Suprapubic skin (tissue), 4 donors: ENCODE data around the gene FNBP1L. TPM values are rescaled to one million over a fixed set of nuclear protein-coding genes. Genes with fewer than 3 reads are reported as not detected.

Experiments
- DNase-seq, 2 donors: peaks; one replicate each; pipeline ENCODE4 v3.0.0-alpha.2; 2019; ENCODE audit warnings: low spot score in 2 of 2
- H3K27ac ChIP-seq: fragments of 200-600 bp; sonication (generic); one replicate; pipeline ENCODE4 v1.5.1; 2019
- H3K27me3 ChIP-seq: fragments of 200-600 bp; sonication (generic); one replicate; pipeline ENCODE4 v1.5.1; 2019
- H3K36me3 ChIP-seq: fragments of 200-600 bp; sonication (generic); one replicate; pipeline ENCODE4 v1.5.1; 2019
- H3K4me1 ChIP-seq: fragments of 200-600 bp; sonication (generic); one replicate; pipeline ENCODE4 v1.5.1; 2019
- H3K4me3 ChIP-seq: fragments of 200-600 bp; sonication (generic); one replicate; pipeline ENCODE4 v1.5.1; 2019; ENCODE audit warnings: mild to moderate bottlenecking
- H3K9me3 ChIP-seq: fragments of 200-600 bp; sonication (generic); one replicate; pipeline ENCODE4 v1.5.1; 2019
- CTCF ChIP-seq, 2 donors: fragments of 200-600 bp in 1 of 2; fragments of 450-650 bp in 1 of 2; sonication (generic) in 1 of 2; IDR thresholded peaks; one replicate each; pipeline ENCODE4 v1.5.1; 2016 to 2019; ENCODE audit warnings: antibody characterized with exemption in 2 of 2, mild to moderate bottlenecking in 1 of 2, moderate library complexity in 1 of 2
- EP300 ChIP-seq: sonication (generic); formaldehyde crosslinking; IDR thresholded peaks from one replicate; pipeline ENCODE4 v1.6.1; 2017; ENCODE audit warnings: antibody characterized with exemption
- POLR2A ChIP-seq, 2 donors: fragments of 450-650 bp; IDR thresholded peaks; one replicate each; pipeline ENCODE4 v1.6.1; 2017; ENCODE audit warnings: antibody characterized with exemption in 2 of 2, mild to moderate bottlenecking in 2 of 2, moderate library complexity in 2 of 2
- POLR2AphosphoS5 ChIP-seq, 3 donors: sonication (generic); formaldehyde crosslinking; IDR thresholded peaks; one replicate each; pipeline ENCODE4 v1.6.1; 2017; ENCODE audit warnings: antibody characterized with exemption in 3 of 3
- WGBS: methylation state at CpG from one replicate; pipeline ENCODE4 v1.1.5; 2018; 5-methylcytosine and 5-hydroxymethylcytosine counted together
- total RNA-seq, 4 donors: library from RNA; depleted of rRNA; stranded (reverse); fragments of >200 nt; gene quantifications; one replicate each; pipeline ENCODE4 v1.1.0, GENCODE V29; 2016

The FNBP1L gene
- total RNA-seq, 4 donors from 2014 or later = 18.6 to 60.8 (median 25.2) TPM

GRCh38 chr1:93448292-93448982, 519 bp downstream of the FNBP1L start:
- under 1% methylated on average over 71 of the region's 77 CpGs for WGBS
- TF ChIP-seq CTCF (IDR thresholded peaks at IDR 0.05) (no peak), POLR2AphosphoS5 (IDR thresholded peaks at IDR 0.05) (no peak), POLR2A (IDR thresholded peaks at IDR 0.05) (no peak), EP300 (no peak)
- peak in 1 of 2 donors; percentile 74 for DNase-seq

DNA sequence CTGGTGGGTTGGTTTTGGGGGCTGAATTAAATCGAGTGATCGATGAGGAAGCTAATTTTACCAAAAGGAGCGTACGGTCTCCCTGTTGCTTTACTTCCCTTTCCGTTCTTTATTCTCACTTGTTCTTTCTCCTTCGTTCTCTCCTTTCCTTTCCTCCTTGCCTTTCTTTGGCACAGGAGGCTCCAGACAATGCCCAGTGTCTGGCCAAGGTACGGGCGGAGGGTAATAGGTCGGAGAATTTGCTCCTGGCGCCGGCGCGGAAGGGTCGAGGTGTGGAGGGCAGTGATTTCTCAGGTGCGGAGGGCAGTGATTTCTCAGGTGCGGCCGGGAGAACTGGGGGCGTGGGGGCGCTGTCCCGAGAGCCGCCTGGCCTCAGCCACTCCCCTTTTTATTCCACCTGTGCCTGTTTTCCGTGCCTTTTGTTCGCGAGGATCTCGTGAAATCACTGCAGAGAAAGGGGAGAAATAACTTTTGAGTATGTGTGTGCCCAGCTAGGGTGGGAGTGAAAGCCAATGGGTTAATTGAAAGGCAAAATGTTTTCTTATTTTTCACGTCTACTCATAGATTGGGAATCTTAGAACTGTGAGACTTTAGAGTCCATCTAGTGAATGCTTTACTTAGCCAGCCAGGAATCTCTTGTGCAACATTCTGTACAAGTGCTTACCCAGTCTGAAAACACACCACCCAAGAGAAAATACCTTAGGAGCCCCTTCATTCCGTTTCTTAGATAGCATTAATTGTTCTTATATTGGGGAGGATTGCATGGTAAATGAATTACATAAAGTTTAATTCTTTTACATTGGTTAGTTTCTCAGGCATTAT, 1.3 kb downstream of the FNBP1L start:
- WGBS = 2% methylated on average over 27 of the region's 27 CpGs
- Histone ChIP-seq H3K4me3 (peak overlapping the region; percentile 77), H3K9me3 (no peaks in the 10 kb centered on the region), H3K4me1 (peaks cover 27% of the 10 kb centered on the region), H3K36me3 (no peaks in the 10 kb centered on the region), H3K27me3 (no peaks in the 10 kb centered on the region), H3K27ac (peak overlapping the region; percentile 93)
- no peak for DNase-seq
- TF ChIP-seq CTCF (IDR thresholded peaks at IDR 0.05) = no peak
- no peak for TF ChIP-seq EP300
- no peak for TF ChIP-seq POLR2AphosphoS5 (IDR thresholded peaks at IDR 0.05)
- TF ChIP-seq POLR2A (IDR thresholded peaks at IDR 0.05) = no peak

More at GRCh38 chr1:93448292-93448982, 519 bp downstream of the FNBP1L start:
- Histone ChIP-seq H3K27ac (peak overlapping the region; percentile 93), H3K27me3 (no peaks in the 10 kb centered on the region), H3K4me3 (peak overlapping the region; percentile 77), H3K4me1 (peaks cover 27% of the 10 kb centered on the region), H3K9me3 (no peaks in the 10 kb centered on the region), H3K36me3 (no peaks in the 10 kb centered on the region)

GRCh38 chr1:93450321-93450720, 2.4 kb downstream of the FNBP1L start:
- 77% methylated on average over 1 of the region's 1 CpG for WGBS
- no peak overlapping the region for H3K27ac ChIP-seq
- no peak overlapping the region for H3K4me3 ChIP-seq
- no peaks in the 10 kb centered on the region for H3K9me3 ChIP-seq
- H3K36me3 ChIP-seq = no peaks in the 10 kb centered on the region
- peaks cover 27% of the 10 kb centered on the region for H3K4me1 ChIP-seq
- DNase-seq = no peak
- H3K27me3 ChIP-seq = no peaks in the 10 kb centered on the region
- TF ChIP-seq POLR2A (IDR thresholded peaks at IDR 0.05) (no peak), CTCF (IDR thresholded peaks at IDR 0.05) (no peak), EP300 (no peak), POLR2AphosphoS5 (IDR thresholded peaks at IDR 0.05) (no peak)

- Histone ChIP-seq H3K4me1 (peaks cover 13% of the 10 kb centered on the region), H3K36me3 (no peaks in the 10 kb centered on the region), H3K9me3 (no peaks in the 10 kb centered on the region), H3K27me3 (no peaks in the 10 kb centered on the region), H3K4me3 (no peak overlapping the region), H3K27ac (no peak overlapping the region)
- 72% methylated on average over 1 of the region's 1 CpG for WGBS
- no peak for TF ChIP-seq EP300
- TF ChIP-seq POLR2AphosphoS5 (IDR thresholded peaks at IDR 0.05) = no peak
- no peak for TF ChIP-seq CTCF (IDR thresholded peaks at IDR 0.05)
- no peak for TF ChIP-seq POLR2A (IDR thresholded peaks at IDR 0.05)
- no peak for DNase-seq
Measured at GRCh38 chr1:93453911-93454310, 6.0 kb downstream of the FNBP1L start.

- no peak for DNase-seq
- H3K27me3 ChIP-seq = no peaks in the 10 kb centered on the region
- TF ChIP-seq POLR2AphosphoS5 (IDR thresholded peaks at IDR 0.05) = no peak
- TF ChIP-seq POLR2A (IDR thresholded peaks at IDR 0.05) = no peak
- no peaks in the 10 kb centered on the region for H3K36me3 ChIP-seq
- whole genome bisulfite sequencing = 98% methylated on average over 3 of the region's 3 CpGs
- H3K4me3 ChIP-seq = no peak overlapping the region
- no peaks in the 10 kb centered on the region for H3K4me1 ChIP-seq
- no peak overlapping the region for H3K27ac ChIP-seq
- no peaks in the 10 kb centered on the region for H3K9me3 ChIP-seq
Measured at GRCh38 chr1:93459126-93459525, 11.2 kb downstream of the FNBP1L start.
